ACHN (cell line): ENCODE data around the gene ST6GALNAC5.

Experiments
- DNase-seq: peaks from one replicate; pipeline ENCODE4 v3.0.0-alpha.2; 2015
- in situ Hi-C: cut with HindIII; loops from 2 replicates; pipeline ENCODE4 v1.10.0; 2017; ENCODE audit warnings: low sequenced_read_pairs, low pct_ligation_motif_present, low pct_unique_long_range_greater_than_20kb

Gene ST6GALNAC5

DNA sequence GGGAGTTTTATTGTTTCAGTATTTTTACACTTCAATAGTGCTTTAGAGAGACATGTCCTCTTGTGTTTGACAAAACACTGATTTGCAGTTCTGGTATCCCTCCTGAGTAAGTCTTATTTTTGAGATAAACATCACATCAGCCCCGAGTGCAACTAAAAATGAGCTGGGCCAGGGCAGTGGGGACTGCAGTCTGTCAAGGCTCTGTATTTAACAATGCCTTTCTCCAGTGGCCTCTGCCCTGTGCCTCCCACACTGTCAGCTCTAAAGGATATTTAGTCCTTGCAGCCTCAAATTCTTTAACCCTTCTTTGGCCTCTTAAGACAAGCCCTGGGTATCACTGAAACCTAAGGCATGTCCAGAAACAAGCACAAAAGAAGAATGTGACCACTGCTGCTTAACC is 160.6 kb downstream of the ST6GALNAC5 start:
- no peak for DNase-seq
- in situ Hi-C loops, result no loop called here

DNA sequence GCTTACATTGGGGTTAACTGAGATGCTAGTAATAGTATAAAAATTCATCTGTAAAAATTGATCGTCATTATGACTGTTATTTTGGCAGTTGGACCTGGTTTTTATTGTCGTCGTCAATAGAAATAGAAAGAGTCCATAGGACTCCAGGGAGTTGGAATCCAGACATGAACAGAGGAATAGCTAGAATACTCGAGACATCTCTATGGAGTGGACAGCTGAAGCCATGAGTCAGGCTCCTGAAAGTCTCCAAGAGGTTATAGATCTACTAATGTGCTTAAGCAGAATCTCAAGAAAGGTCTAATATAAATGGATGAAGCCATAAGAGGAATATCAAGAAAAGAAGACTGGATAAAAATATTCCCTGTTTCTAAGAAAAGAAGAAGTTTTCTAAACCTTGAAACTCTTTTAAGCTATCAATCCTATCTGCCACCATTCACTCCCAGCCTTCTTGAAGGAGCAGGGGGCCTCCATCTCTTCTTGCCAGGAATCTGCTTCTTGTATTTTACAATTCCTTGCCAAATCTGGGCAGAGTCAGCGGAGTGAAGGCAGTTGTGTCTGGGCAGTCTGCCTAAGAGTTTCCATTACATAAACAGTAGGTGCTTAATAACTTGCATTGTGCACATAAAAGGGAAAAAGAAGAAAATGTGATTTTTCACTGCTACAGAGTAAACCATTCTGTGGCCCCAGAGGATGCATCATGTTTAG is 163.3 kb downstream of the ST6GALNAC5 start:
- DNase-seq, result no peak
- in situ Hi-C loops, result no loop called here

DNA sequence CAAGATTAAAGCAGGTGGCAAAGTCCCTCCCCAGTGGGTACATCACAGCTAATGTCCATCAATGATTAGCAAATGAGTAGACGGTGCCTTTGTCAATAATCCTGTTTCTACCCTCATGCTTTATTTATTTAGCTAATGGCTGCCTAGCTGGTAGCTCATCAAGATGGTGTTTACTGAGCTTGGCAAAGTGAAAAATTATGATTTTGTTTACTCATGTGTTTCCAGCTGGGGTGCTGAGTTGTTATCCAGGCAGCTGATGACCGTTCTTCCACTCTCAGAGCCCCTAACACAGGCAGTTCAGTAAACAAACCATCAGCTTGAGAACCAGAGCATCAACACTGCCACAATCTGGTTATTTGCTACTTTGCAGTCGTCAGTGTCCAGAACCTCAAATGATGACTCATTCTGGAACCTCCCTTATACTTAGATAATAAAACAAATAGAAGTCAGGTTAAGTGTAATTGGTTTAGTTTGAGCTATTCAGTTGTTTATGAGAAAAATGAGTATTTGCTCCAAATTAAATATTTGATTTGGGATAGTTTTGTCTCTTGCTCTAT is 163.9 kb downstream of the ST6GALNAC5 start:
- DNase-seq, result peak; percentile 27
- in situ Hi-C loops, result no loop called here

DNA sequence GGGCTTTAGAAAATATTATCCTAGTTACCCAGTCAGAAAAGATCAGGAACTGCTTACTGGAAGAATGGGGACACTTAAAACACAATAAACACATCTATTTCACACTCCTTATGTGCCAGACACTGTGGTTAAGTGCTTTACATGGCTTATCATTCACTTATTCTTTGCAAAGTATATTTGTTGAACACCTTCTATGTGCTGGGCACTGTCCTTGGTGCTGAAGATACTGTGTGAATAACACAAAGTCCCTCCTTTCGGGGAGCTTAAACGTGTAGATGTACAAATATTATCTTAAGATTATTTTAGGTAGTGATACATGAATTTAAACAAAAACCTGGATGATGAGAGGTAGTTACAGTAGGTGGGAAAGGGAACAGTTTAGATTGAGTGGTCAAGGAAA is 169.3 kb downstream of the ST6GALNAC5 start:
- peak; percentile 39 for DNase-seq
- in situ Hi-C loops, result no loop called here

DNA sequence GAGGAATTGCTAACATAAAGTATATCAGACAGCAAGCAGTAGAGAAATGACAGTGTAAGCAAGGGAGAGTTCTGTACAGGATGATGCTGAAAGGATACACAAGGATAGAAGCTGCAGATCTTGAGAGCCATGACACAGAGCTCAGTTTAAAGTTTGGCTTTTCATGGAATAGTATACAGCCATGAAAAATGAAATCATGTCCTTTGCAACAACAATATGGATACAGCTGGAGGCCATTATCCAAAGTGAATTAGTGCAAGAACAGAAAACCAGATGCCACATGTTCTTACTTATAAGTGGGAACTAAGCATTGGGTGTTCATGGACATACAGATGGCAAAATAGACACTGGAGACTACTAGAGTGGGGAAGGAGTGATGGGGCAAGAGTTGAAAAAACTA is 169.8 kb downstream of the ST6GALNAC5 start:
- in situ Hi-C loops, result no loop called here
- DNase-seq, result no peak

DNA sequence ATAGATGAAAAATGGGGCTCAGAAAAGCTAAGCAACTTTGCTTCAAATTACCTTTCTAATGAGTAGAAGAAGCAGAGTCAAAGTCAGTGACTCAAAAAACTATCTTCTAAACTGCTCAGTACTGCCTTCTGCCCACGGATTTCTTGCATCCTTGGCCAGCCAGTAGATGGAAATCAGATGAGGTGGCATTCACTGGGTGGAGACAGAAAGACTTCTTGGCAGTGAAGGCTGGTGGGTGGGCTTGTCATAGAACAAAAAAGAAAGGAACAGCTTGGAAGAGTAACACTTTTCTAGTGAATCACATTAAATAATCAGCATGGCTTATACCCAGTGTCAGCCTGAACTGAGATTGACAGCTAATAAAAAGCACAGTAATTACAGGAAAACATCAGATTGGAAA is 170.7 kb downstream of the ST6GALNAC5 start:
- DNase-seq, result no peak
- in situ Hi-C loops, result no loop called here

DNA sequence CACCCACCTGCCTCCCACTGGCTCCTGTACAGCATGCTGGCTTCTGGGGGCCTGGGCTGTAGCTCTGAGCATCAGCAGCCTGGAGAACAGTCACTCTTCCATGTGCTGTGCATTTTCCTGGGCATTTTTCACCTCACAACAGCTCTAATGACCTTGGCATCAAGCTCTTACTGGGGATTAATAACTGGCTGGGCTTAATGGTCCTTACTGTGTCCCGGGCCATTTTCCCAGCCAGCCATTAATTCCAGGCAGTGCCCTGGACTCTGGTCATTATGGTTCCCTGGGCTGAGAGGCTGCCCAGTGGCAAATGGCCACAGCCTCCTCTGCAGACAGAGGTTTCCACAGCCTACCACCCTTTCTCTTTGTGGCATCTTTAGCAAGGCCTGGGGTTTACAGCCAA is 171.8 kb downstream of the ST6GALNAC5 start:
- in situ Hi-C loops, result no loop called here
- no peak for DNase-seq

DNA sequence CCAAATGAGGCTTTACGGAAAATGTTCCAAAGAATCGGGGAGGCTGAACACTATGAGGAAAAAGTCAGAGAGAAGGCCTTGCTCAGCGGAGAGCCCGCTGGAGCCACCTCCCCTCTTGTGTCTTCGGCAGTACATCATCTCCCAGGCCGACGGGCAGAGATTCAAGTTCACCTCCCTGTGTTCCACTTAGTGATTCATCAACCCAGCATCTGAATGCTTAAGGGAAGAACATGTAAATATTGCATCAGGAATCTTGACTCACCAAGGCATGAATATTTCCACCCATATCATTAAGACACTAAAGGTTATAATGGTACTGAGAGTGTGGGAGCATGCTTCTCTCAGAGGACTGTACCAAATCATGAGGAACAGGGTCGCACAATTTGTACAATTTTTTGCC is 172.5 kb downstream of the ST6GALNAC5 start:
- DNase-seq, result peak; percentile 83
- in situ Hi-C loops, result no loop called here

DNA sequence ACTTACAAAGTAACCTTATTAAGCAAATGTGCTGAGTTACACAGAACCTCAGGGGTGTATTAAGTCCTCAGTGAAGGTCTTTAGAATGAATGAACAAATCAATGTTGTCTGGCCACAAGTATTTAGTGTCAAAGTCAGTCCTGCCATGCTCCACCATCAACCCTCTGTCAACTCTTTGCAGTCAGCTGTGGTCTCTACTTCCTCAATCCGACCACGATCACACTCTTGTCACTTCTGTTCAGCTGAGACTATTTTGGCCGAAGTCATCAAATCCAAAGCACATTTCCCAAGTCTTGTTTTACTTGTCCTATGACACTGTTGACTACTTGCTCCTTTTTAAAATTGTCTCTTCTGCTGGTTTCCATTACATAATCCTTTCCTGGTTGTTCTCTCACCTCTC is 173.5 kb downstream of the ST6GALNAC5 start:
- in situ Hi-C loops, result no loop called here
- no peak for DNase-seq

DNA sequence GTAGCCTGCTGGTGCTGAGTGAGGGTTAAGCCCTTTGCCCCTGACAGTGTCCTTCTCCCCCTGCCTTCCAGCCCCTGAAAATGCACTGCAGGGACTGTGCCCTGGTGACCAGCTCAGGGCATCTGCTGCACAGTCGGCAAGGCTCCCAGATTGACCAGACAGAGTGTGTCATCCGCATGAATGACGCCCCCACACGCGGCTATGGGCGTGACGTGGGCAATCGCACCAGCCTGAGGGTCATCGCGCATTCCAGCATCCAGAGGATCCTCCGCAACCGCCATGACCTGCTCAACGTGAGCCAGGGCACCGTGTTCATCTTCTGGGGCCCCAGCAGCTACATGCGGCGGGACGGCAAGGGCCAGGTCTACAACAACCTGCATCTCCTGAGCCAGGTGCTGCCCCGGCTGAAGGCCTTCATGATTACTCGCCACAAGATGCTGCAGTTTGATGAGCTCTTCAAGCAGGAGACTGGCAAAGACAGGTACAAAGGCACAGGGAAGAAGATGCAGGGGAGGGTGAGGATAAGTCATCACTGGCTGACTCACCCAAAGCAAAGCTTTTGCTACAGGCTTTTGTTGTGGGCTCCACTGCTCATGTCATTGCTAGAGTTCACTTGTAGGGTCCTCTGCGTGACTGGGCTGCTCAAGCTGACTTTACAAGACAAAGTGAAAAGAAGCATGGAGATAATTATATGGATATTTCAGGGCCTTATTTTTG is 177.0 kb downstream of the ST6GALNAC5 start:
- no peak for DNase-seq
- in situ Hi-C loops, result no loop called here

DNA sequence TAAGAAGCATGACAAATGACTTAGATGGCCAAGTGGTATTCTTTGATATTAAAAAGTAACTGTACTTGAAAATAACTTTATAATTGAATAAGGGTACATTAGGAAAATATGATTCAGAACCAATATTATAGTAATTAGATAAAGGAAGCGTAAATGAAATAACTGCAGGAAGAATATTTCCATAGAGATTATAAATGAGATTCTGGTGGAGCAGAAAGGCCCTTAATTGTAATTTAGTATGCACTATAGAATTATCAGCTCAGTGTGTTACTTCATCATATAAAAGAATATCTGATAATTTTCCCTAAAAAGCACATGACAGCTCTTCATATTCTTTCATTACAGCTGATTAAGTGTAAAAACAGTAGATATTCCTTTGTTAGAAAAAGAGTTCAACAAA is 180.3 kb downstream of the ST6GALNAC5 start:
- no peak for DNase-seq
- in situ Hi-C loops, result no loop called here

DNA sequence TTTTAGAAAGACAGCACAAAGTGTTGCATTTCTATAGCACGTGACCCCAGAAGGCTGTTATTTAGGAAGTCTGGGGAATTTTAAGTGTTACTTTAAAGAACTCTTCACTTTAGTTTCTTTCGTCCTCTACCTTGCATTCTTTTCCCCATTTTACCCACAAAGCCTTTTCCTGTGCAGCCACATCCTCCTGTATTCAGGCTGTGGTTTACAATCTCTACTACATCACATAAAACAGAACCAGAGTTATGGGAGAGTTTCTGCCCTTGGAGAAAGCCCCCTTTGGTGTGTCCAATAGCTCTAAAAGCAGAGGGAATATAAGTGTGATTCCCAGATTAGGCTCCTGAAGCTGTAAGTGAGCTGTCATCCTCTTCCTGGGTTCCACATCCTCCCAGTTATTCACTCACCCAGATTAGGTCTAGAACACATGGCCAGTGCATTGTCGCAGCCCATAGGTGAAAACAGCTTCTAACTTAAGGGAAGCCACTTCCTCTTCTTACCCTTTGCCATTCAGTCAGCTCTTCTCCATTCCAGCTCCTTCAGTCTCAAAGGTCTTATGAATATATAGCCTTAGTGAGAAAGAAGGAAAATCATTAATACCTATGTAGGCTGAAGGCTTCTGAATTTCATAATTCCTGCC is 180.8 kb downstream of the ST6GALNAC5 start:
- DNase-seq, result no peak
- in situ Hi-C loops, result no loop called here

DNA sequence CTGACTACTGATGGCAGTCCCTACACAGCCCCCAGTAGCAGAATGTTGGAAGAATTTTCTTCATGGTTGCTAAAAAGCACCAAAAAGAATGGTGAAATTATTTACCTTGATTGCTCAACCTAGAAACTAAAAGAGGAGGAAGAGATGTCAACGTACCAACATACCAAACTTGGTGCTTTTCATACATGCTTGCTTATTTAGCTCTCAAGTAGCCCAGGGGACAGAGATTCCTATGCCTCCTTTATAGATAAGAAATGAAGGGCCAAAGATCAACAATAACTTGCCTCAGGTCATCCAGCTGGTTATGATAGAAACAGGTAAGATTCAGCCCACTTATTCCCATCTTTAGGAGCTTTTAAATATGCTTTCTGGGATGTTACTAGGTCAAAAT is 181.3 kb downstream of the ST6GALNAC5 start:
- in situ Hi-C loops, result no loop called here

DNA sequence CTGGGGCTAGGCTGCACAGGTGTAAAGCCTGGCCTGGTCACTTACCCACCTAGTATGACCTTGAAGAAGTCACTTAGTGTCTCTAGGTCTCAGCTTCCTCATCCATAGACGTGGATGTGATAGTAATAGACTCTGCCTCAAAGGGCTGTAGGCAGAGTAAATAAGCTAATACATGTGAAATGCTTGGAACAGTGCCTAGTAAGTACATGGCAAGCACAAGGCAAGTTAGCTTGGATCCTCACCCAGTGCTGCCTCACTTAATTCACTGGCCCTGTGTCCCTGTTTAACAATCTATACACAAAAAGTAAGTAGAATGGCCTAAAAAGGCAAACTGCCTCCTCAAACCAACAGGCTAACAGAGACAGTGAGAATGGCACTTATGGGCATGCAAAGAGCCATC is 184.1 kb downstream of the ST6GALNAC5 start:
- in situ Hi-C loops, result no loop called here
- DNase-seq, result no peak

More for the DNA sequence above, 181.3 kb downstream of the ST6GALNAC5 start:
- no peak for DNase-seq

DNA sequence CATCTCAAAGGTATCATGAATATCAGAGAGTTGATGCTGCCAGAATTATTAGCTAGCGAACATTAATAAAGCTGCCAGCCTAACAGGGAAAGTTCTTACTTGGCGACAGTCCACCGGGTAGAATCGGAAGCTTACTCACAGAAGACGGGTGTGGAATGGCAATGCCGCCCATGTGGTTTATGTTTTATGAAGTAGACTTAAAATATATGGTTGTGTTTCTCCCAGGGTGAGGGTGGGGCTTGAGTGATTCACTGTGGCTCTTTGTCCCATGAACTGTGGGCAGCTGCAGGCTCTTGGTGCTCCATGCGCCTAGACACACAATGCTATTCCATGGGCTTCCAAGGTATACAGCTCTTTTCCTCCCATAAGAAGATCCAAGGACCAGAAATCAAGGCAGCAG is 189.2 kb downstream of the ST6GALNAC5 start:
- no peak for DNase-seq
- in situ Hi-C loops, result no loop called here

DNA sequence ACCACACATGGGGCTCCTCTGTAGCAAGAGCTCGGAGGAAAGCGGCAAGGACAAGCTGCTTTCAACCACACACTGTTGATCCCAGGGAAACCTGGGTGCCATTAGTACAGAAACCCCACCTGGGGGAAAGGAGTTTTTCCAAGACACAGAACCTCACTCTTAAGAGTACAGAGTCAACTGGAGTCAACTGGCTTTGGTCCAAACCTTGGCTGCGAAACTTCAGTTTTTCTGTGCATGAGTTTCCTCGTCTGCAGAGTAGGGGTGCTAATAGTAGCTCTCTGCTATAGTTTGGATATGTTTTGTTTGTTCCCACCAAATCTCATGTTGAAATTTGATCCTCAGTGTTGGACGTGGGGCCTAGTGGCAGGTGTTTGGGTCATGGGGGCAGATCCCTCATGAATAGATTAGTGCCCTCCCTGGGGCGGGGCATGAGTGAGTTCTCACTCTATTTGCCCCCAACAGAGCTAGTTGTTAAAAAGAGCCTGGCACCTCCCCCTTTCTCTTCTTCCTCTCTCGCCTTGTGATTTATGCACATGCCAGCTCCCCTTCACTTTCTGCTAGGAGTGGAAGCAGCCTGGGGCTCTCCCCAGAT is 190.8 kb downstream of the ST6GALNAC5 start:
- in situ Hi-C loops, result no loop called here
- DNase-seq, result no peak

DNA sequence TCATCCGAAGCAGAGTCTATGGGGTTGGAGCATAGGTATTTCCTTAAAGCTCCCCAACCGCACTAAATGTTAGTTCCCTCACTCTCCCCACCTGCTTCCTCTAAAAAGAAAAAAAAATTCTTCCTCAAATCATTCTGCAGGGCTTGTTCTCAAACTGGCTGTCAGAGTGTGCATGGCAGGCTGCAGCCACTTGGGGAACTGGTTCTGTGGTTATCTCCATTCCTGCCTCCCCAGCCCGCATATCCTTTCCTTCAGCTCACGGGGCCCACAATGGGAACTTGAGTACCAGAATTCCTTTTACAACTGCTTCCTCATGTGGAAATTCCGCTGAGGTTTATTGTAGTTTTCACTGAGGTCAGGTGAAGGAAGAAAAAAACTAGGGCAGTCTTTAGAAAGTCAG is 192.7 kb downstream of the ST6GALNAC5 start:
- in situ Hi-C loops, result no loop called here
- DNase-seq, result no peak

DNA sequence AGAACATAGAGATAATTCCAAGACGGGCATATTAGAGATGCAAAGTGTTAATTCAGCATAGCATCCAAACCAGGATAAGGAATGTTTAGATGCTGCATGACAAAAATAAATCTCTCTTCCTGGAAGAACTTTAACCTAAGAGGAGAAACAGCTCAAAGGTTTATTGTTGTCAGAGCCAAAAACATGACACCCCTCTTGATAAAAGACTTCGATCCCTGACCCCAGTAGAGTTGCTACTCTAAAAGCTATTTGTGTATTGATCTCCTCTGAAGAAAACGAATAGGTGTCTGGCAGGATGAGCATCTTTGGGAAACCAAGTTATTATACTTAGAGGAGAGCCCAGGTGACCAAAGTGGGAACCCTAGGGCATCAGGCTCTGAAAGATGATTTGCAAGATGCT is 193.9 kb downstream of the ST6GALNAC5 start:
- DNase-seq, result no peak
- in situ Hi-C loops, result no loop called here

DNA sequence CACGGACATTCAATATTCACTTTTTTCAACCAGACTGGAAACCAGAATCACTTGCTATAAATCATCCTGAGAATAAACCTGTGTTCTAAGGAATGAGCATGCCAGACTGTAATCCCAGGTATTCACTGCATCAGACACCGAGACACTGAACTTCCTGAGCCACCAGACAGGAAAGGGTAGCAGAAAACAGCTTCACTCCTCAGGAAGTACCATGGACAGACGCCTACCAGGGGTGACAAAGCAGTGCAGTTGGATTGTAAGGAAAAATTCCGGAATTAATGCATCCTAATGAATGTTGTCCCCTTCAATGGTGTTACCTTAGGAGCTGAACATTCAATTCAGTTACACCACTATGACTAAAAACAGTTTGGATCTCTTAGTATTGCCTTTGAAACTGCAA is 195.8 kb downstream of the ST6GALNAC5 start:
- DNase-seq, result no peak
- in situ Hi-C loops, result no loop called here
